ENCODE data around the gene RMND5B. TPM values are rescaled to one million over a fixed set of nuclear protein-coding genes. Genes with fewer than 3 reads are reported as not detected.
A peak's percentile ranks its signal among the peaks of the same experiment; 100 is the strongest.

Gene RMND5B
- total and polyA plus RNA-seq, 4 experiments from 2014 or later = 23.4 to 39.0 (median 33.6) TPM

- Histone ChIP-seq H3K4me3 (ENCODE audit: low read length in 2 of 2) (peak within 1 kb of the TSS; percentile 45 to 57), H3K27ac (ENCODE audit: low read depth, low read length) (peak within 1 kb of the TSS; percentile 32), H3K4me1 (ENCODE audit: insufficient read depth, low read length) (peaks cover 43% of the 10 kb centered on the region), H3K36me3 (ENCODE audit: insufficient read depth, low read length) (no peaks in the 10 kb centered on the region), H3K9me3 (ENCODE audit: control insufficient read depth in 1 of 2, low read length in 2 of 2) (no peaks in the 10 kb centered on the region), H3K27me3 (ENCODE audit: insufficient read depth, low read length) (no peaks in the 10 kb centered on the region)
- Mint-ChIP-seq H3K27ac (peak within 1 kb of the TSS; percentile 87 to 92 (median 89)), H3K36me3 (peaks cover 0 to 6% of the 10 kb centered on the region in 2 donors), H3K4me3 (peak within 1 kb of the TSS; percentile 86 to 95 (median 90)), H3K9me3 (no peaks in the 10 kb centered on the region), H3K27me3 (peaks cover 0 to 2% of the 10 kb centered on the region in 2 donors), H3K4me1 (peaks cover 20 to 50% (median 34%) of the 10 kb centered on the region in 4 donors)
- ChIA-PET POLR2A (ENCODE audit: partially characterized antibody) (interaction anchor here (0.8 to 1.7 kb wide), 4 partner anchors 12 to 91 kb away, joined by 3 to 6 read pairs (median 6); partner anchors contain the start of genes HNRNPAB, NHP2 and RMND5B), CTCF (ENCODE audit: partially characterized antibody) (no interaction called here)
- DNase-seq = peak; percentile 76 to 85 (median 78)
- intact Hi-C loops (cut with micrococcal nuclease) = loop anchor here (1.0 to 5.0 kb wide), 3 partner anchors 8 to 39 kb away; partner anchors contain the start of gene NHP2
These were observed 17.6 kb upstream of the RMND5B start, which contains the start of gene N4BP3 for GRCh38 chr5:178113141-178113787. Gene N4BP3 (plus strand): TSS chr5:178113532. CDS start chr5:178119584, 6,052 bp downstream.

GRCh38 chr5:178113841-178114324, 16.9 kb upstream of the RMND5B start:
- peaks cover 0 to 6% of the 10 kb centered on the region in 2 donors for H3K36me3 Mint-ChIP-seq
- Histone ChIP-seq H3K4me1 (ENCODE audit: insufficient read depth, low read length) (peaks cover 45% of the 10 kb centered on the region), H3K9me3 (ENCODE audit: control insufficient read depth in 1 of 2, low read length in 2 of 2) (no peaks in the 10 kb centered on the region), H3K36me3 (ENCODE audit: insufficient read depth, low read length) (no peaks in the 10 kb centered on the region), H3K4me3 (ENCODE audit: low read length in 2 of 2) (peak overlapping the region; percentile 45 to 57), H3K27me3 (ENCODE audit: insufficient read depth, low read length) (no peaks in the 10 kb centered on the region), H3K27ac (ENCODE audit: low read depth, low read length) (peak overlapping the region; percentile 20)
- H3K4me1 Mint-ChIP-seq = peaks cover 20 to 50% (median 31%) of the 10 kb centered on the region in 4 donors
- ChIA-PET CTCF (ENCODE audit: partially characterized antibody) (no interaction called here), POLR2A (ENCODE audit: partially characterized antibody) (interaction anchor here (0.8 to 1.7 kb wide), 5 partner anchors 11 to 91 kb away, joined by 3 to 6 read pairs (median 5); partner anchors contain the start of genes HNRNPAB, NHP2 and RMND5B)
- H3K9me3 Mint-ChIP-seq = no peaks in the 10 kb centered on the region
- no peak for DNase-seq
- intact Hi-C loops (cut with micrococcal nuclease) = loop anchor here (1.0 to 5.0 kb wide), 3 partner anchors 7 to 38 kb away; partner anchors contain the start of gene NHP2
- H3K4me3 Mint-ChIP-seq = peak overlapping the region; percentile 83 to 95 (median 86)
- peaks cover 0 to 2% of the 10 kb centered on the region in 2 donors for H3K27me3 Mint-ChIP-seq
- peak overlapping the region; percentile 73 to 91 (median 87) for H3K27ac Mint-ChIP-seq

- Histone ChIP-seq H3K4me1 (ENCODE audit: insufficient read depth, low read length) (peaks cover 45% of the 10 kb centered on the region), H3K36me3 (ENCODE audit: insufficient read depth, low read length) (no peaks in the 10 kb centered on the region), H3K27ac (ENCODE audit: low read depth, low read length) (peak overlapping the region; percentile 20), H3K27me3 (ENCODE audit: insufficient read depth, low read length) (no peaks in the 10 kb centered on the region), H3K4me3 (ENCODE audit: low read length in 2 of 2) (peak overlapping the region; percentile 45 to 57), H3K9me3 (ENCODE audit: control insufficient read depth in 1 of 2, low read length in 2 of 2) (no peaks in the 10 kb centered on the region)
- H3K4me1 Mint-ChIP-seq = peaks cover 20 to 50% (median 29%) of the 10 kb centered on the region in 4 donors
- intact Hi-C loops (cut with micrococcal nuclease) = loop anchor here (5.0 kb wide), 1 partner anchor 38 kb away; the partner anchor contains the start of gene NHP2
- POLR2A ChIA-PET (ENCODE audit: partially characterized antibody) = interaction anchor here (0.8 to 1.7 kb wide), 6 partner anchors 10 to 90 kb away, joined by 3 to 6 read pairs (median 4); partner anchors contain the start of genes HNRNPAB, NHP2 and RMND5B
- peaks cover 0 to 6% of the 10 kb centered on the region in 2 donors for H3K36me3 Mint-ChIP-seq
- H3K27ac Mint-ChIP-seq = peak overlapping the region; percentile 73 to 91 (median 87)
- H3K9me3 Mint-ChIP-seq = no peaks in the 10 kb centered on the region
- H3K27me3 Mint-ChIP-seq = peaks cover 0 to 2% of the 10 kb centered on the region in 2 donors
- H3K4me3 Mint-ChIP-seq = peak overlapping the region; percentile 83 to 95 (median 86)
- peak; percentile 41 to 73 (median 46) for DNase-seq
- CTCF ChIA-PET (ENCODE audit: partially characterized antibody) = no interaction called here
These were observed 16.3 kb upstream of the RMND5B start for GRCh38 chr5:178114325-178115135.

DNA sequence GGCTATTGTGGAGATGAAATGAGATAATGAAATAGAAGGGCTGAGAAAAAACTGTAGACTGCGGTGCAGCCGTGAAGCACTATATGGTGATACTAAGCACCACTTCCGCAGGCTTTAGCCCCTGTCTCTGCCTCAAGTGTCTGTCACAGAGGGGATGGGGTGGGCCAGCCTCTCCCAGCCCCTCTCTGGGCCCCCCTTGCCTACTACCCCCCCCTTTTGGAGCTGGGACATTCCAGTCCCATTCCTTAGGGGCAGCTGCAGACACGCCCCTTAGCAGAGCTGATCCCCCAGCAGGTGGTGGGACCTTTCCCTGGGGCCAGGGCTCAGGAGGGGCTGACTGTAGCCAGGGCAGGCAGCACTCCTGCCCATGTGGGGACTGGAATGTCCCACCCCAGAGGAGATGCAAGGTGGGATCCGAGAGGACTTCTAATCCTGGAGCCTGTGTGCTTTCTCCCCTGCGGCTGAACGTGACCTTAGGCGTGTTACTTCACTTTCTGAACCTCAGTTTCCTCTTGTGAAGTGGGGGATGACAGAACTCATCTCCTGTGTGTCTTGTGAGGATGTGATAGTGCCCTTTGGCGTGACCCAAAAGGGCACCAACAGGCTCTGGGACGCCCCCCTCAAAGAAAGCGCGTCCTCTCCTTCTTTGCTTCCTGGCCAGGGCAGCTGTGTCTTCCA, 15.5 kb upstream of the RMND5B start:
- Mint-ChIP-seq H3K4me3 (peak overlapping the region; percentile 73 to 95 (median 86)), H3K27me3 (peaks cover 0 to 2% of the 10 kb centered on the region in 2 donors), H3K4me1 (peaks cover 20 to 50% (median 29%) of the 10 kb centered on the region in 4 donors), H3K9me3 (no peaks in the 10 kb centered on the region), H3K36me3 (peaks cover 0 to 6% of the 10 kb centered on the region in 2 donors), H3K27ac (peak overlapping the region; percentile 73 to 91 (median 86))
- no peak overlapping the region for H3K27ac ChIP-seq (ENCODE audit: low read depth, low read length)
- intact Hi-C loops (cut with micrococcal nuclease) = no loop called here
- peaks cover 45% of the 10 kb centered on the region for H3K4me1 ChIP-seq (ENCODE audit: insufficient read depth, low read length)
- peak overlapping the region in 1 of 2 donors; percentile 45 for H3K4me3 ChIP-seq (ENCODE audit: low read length in 2 of 2)
- no peaks in the 10 kb centered on the region for H3K27me3 ChIP-seq (ENCODE audit: insufficient read depth, low read length)
- POLR2A ChIA-PET (ENCODE audit: partially characterized antibody) = interaction anchor here (0.8 to 1.5 kb wide), 3 partner anchors 16 to 38 kb away, joined by 4 to 6 read pairs (median 6); partner anchors contain the start of genes NHP2 and RMND5B
- no peaks in the 10 kb centered on the region for H3K36me3 ChIP-seq (ENCODE audit: insufficient read depth, low read length)
- DNase-seq = no peak
- no peaks in the 10 kb centered on the region for H3K9me3 ChIP-seq (ENCODE audit: control insufficient read depth in 1 of 2, low read length in 2 of 2)
- CTCF ChIA-PET (ENCODE audit: partially characterized antibody) = interaction anchor here (1.3 kb wide), 1 partner anchor 15 kb away, joined by 3 read pairs; the partner anchor contains the start of gene RMND5B

GRCh38 chr5:178115814-178116142, 15.0 kb upstream of the RMND5B start:
- Histone ChIP-seq H3K27me3 (ENCODE audit: insufficient read depth, low read length) (no peaks in the 10 kb centered on the region), H3K27ac (ENCODE audit: low read depth, low read length) (no peak overlapping the region), H3K4me3 (ENCODE audit: low read length in 2 of 2) (no peak overlapping the region), H3K4me1 (ENCODE audit: insufficient read depth, low read length) (peaks cover 49% of the 10 kb centered on the region), H3K36me3 (ENCODE audit: insufficient read depth, low read length) (no peaks in the 10 kb centered on the region), H3K9me3 (ENCODE audit: control insufficient read depth in 1 of 2, low read length in 2 of 2) (no peaks in the 10 kb centered on the region)
- H3K36me3 Mint-ChIP-seq = peaks cover 0 to 6% of the 10 kb centered on the region in 2 donors
- peak overlapping the region in 6 of 7 donors; percentile 66 to 91 (median 80) for H3K27ac Mint-ChIP-seq
- H3K4me1 Mint-ChIP-seq = peaks cover 22 to 48% (median 31%) of the 10 kb centered on the region in 4 donors
- no peaks in the 10 kb centered on the region for H3K9me3 Mint-ChIP-seq
- intact Hi-C loops (cut with micrococcal nuclease) = no loop called here
- no peak for DNase-seq
- POLR2A ChIA-PET (ENCODE audit: partially characterized antibody) = interaction anchor here (1.1 to 1.8 kb wide), 3 partner anchors 15 to 91 kb away, joined by 3 to 6 read pairs (median 5); partner anchors contain the start of genes NHP2 and RMND5B
- peaks cover 0 to 2% of the 10 kb centered on the region in 2 donors for H3K27me3 Mint-ChIP-seq
- peak overlapping the region in 6 of 8 donors; percentile 28 to 95 (median 52) for H3K4me3 Mint-ChIP-seq
- CTCF ChIA-PET (ENCODE audit: partially characterized antibody) = interaction anchor here (1.3 kb wide), 1 partner anchor 15 kb away, joined by 3 read pairs; the partner anchor contains the start of gene RMND5B
